RPMI8226 (cell line): ENCODE results near the gene ANAPC16.
"Not testable (repeated sequence)": the region's sequence is repeated elsewhere in the genome, so short reads cannot be mapped to it uniquely, and the experiment has no call there.

Source experiments
- DNase-seq: peaks from one replicate; pipeline ENCODE4 v3.0.0-alpha.2; 2015

The ANAPC16 gene

GRCh38 chr10:72265990-72266865 is 50.4 kb downstream of the ANAPC16 start:
- no peak for DNase-seq

GRCh38 chr10:72267381-72267780 is 51.6 kb downstream of the ANAPC16 start:
- DNase-seq, result no peak

DNA sequence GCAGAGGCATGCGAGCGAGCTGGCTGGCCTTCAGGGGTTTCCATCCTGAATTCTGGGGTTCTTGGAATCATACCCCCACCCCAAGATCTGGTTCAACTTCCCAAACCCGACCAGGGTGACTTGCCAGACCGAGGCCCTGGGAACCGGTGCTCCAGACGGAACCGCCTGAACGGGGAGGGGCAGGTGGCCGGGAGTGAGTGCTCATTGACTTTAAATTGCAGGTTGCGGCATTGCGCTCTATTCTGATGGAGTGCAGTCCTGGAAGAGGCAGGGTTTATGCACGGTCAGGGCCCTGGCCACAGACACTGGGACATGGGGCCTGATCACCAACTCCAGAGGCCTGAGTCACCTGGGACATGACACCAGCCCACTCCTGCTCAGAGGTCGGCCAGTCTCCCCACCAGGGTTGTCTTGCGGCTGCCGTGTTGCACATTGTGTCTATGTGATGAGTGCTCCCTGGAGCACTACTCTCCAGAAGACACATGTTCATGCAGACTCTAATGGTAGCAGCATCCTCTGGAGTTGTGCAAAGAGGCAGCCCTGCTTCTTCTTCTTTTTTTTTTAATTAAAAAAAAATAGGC is 52.1 kb downstream of the ANAPC16 start:
- no peak for DNase-seq

DNA sequence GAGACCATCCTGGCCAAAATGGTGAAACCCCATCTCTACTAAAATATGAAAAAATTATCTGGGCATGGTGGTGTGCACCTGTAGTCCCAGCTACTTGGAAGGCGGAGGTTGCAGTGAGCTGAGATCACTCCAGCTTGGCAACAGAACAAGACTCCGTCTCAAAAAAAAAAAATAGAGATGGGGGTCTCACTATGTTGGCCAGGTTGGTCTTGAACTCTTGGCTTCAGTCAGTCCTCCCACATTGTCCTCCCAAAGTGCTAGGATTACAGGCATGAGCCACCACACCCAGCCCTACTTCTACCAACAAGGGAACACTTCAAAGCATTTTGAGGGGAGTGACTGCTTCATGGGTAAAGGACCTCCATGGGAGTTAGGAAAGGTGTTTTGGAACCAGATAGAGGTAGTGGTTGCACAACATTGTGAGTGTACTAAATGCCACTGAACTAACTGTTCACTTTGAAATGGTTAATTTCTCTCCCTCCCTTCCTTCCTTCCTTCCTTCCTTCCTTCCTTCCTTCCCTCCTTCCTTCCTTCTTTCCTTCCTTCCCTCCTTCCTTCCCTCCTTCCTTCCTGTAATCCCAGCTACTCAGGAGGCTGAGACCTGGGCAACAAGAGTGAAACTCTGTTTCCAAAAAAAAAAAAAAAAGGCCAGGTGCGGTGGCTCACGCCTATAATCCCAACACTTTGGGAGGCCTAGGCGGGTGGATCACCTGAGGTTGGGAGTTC is 52.8 kb downstream of the ANAPC16 start:
- DNase-seq, result not testable (repeated sequence)

DNA sequence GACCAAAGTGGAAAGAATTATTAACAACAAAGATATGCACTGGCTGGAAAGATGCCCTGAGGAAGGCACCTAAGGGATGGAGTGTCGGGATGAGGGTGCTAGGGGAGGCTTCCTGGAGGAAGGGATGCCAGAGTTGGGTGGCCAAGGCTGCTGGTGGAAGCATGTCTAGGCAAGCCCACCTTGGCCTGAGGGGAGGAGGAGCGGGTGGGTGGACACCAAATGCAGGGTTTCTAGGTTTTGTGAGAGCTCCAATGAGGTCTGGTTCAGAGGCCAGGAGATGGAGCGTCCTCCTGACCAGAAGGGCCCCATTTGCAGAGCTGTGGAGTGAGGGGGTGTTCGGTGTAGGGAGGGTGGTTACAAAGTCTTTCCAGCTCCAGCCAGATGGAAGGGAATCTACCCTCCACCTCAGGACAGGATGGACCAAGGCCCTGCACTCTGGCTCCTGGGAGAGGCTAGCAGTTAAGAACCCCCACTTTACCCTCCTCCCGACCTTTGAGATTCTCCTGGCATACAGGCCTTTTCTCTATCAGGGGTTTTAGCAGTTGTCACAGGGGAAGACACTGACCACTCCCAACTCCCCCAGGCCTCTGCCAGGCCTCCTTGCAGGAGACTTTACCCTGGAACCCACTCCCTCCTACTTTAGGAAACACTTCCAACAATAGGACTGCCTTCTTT is 54.9 kb downstream of the ANAPC16 start:
- DNase-seq, result no peak

DNA sequence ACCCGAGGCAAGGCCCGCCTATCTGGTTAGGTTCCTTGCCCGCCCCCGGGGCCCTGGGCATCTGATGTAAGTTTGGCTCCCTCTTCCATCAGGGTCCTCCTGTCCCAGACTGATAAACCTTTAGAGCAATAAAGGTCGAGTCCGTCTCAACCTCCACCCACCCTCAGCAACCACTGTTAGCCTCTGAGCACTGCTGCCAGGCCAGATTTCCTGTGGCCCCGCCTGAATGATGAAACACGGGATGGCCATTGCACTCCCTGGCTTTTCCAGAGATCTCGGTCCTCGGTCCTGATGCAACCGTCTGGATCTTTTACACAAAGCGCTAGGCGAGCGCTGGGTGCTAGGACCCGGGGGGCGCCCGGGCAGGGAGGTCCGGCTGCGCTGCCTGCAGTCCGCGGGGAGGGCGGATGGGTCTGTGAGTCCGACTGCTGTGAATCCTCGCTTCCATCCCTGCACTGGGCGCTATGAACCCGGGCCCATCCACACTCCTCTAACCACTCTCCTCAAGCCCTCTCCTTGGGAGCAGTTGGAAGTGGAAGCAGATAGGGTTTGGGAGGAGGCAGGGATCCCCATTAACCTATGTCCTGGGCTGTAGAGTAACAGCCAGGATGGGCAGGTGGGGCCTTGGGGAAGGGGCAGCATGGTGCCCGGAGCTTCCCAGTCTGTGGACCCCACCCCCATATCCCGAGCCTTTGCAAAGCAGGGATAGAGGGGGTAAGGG is 57.0 kb downstream of the ANAPC16 start:
- peak; percentile 77 for DNase-seq

GRCh38 chr10:72273410-72274212 is 57.8 kb downstream of the ANAPC16 start, which contains the start of gene DDIT4:
Gene DDIT4, plus strand, starts transcription at chr10:72273924. Its CDS starts 293 bp downstream, at chr10:72274217.
- peak; percentile 98 for DNase-seq

- no peak for DNase-seq
Observed at GRCh38 chr10:72274213-72274729, 58.5 kb downstream of the ANAPC16 start.

GRCh38 chr10:72274730-72275350 is 59.0 kb downstream of the ANAPC16 start:
- peak; percentile 83 for DNase-seq

DNA sequence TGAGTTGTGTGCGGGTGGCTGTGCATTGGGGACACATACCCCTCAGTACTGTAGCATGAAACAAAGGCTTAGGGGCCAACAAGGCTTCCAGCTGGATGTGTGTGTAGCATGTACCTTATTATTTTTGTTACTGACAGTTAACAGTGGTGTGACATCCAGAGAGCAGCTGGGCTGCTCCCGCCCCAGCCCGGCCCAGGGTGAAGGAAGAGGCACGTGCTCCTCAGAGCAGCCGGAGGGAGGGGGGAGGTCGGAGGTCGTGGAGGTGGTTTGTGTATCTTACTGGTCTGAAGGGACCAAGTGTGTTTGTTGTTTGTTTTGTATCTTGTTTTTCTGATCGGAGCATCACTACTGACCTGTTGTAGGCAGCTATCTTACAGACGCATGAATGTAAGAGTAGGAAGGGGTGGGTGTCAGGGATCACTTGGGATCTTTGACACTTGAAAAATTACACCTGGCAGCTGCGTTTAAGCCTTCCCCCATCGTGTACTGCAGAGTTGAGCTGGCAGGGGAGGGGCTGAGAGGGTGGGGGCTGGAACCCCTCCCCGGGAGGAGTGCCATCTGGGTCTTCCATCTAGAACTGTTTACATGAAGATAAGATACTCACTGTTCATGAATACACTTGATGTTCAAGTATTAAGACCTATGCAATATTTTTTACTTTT is 59.7 kb downstream of the ANAPC16 start:
- peak; percentile 54 for DNase-seq

DNA sequence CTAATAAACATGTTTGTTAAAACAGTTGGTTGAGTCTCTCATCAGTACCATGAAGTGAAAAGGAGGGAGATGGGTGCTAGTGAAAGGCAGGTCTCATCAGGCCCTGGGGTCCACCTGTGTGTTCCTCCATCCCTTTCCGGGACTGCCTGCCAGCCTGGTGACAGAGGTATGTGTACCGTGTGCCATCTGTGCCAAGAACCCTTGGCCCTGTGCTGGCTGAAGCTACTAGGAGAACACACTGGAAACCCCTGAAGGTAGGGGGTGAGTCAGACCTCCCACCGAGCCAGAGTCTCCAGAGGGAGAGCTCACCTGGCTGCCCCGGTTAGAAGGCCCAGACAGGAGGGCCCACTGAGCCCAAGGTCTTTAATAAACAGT is 60.2 kb downstream of the ANAPC16 start:
- peak; percentile 61 for DNase-seq

DNA sequence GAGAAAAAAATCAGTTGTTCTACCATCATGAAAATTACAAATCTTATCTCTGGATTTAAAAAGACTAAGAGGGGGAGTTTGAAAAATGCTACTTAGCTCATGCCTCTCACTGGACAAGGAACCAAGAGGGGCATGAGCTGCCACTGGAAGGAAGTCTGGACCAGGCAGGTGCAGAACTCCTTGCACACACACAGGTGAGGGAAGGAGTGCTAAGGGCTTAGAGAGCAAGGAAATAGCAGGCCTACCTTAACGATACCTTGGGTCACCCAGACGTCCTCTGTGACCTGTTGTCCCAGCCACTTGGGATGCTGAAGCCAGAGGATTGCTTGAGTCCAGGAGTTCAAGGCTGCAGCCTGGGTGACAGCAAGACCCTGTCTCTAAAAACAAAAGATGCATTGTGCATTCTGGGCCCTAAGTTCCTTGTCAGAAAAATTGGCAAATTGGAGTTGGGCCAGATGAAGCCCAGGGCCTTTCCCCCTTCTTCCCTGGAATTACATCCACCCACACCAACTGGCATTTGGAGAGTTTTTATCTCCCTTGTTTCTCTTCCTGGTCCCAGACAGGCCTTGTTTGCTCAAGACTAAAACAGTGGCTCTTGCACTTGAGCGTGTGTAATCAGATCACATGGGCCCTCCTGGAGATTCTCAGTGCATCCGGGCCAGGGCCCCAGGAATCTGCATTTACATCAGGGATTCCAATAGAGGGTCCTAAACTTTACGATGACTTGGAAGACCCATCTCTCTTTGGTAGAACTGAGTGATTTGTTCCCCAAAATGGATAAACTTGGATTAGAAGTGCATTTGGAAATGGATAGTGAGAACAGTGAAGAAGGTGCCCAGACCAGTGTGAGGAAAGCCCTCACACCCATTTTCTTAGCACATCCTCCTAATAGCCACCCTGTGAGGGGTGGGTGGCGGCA is 60.9 kb downstream of the ANAPC16 start:
- DNase-seq, result peak; percentile 15

DNA sequence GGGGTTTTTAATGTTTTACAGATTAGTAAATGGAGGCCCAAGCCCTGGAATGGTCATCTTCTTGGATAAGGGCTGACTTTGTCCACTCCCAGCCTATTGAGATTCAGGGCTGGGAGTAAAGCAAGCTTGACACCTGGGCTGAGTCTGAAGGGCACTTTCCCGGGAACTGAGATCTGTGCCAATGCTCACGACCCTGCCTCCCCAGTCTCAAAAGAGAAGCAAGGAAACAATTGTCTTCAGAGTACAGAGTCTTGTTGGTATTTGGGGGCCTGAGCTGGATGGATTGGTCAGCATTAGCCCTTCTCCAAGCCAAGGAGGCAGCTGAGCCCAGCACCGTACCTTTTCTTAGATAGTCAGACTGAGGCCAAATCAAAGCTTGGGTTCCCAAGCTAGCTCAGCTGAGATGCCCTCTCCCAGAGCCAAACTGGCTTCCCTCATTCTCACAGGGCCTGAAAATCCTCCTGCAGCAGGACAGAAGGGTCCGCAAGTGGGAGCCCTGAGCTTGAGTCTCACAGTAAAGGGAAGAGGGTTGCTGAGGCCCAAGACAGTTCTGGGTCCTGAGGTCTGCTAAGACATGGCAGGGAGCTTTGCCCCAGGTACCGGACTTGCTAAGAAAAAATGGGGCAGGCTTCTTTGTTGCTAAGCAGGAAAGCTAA is 61.7 kb downstream of the ANAPC16 start:
- no peak for DNase-seq

GRCh38 chr10:72277996-72278667 is 62.3 kb downstream of the ANAPC16 start:
- no peak for DNase-seq

GRCh38 chr10:72278668-72279393 is 63.0 kb downstream of the ANAPC16 start:
- DNase-seq, result no peak

- not testable (repeated sequence) for DNase-seq
Observed at GRCh38 chr10:72279587-72279986, 63.8 kb downstream of the ANAPC16 start.

GRCh38 chr10:72283131-72283530 is 67.3 kb downstream of the ANAPC16 start:
- DNase-seq, result no peak
